ENCODE results near the gene GAB2. TPM values are rescaled to one million over a fixed set of nuclear protein-coding genes. Genes with fewer than 3 reads are reported as not detected.

GAB2 gene
- total and polyA plus RNA-seq, 2 donors (not counting 1 experiment from before 2014, with no cell fraction given), result 5.8 to 85.9 TPM

GRCh38 chr11:78379039-78379670 lies 38.5 kb downstream of the GAB2 start:
- no peak overlapping the region for H3K27ac Mint-ChIP-seq
- H3K9me3 Mint-ChIP-seq (ENCODE audit: insufficient read depth), result peaks cover 2% of the 10 kb centered on the region
- H3K27ac ChIP-seq (ENCODE audit: low read length in 2 of 2), result no peak overlapping the region
- H4K20me1 ChIP-seq (ENCODE audit: control insufficient read depth, insufficient read depth, low read length, poor library complexity, severe bottlenecking), result no peaks in the 10 kb centered on the region
- no peaks in the 10 kb centered on the region for H3K27me3 Mint-ChIP-seq
- peak overlapping the region; percentile 10 for H3K4me2 ChIP-seq (replicated peaks; ENCODE audit: low read depth, low read length, poor library complexity, severe bottlenecking)
- H2AFZ ChIP-seq (ENCODE audit: insufficient read depth, low read depth, low read length, poor library complexity, severe bottlenecking), result no peak overlapping the region
- H3K27me3 ChIP-seq (replicated peaks in 1 of 4; ENCODE audit: control extremely low read depth in 1 of 4, control insufficient read depth in 3 of 4, insufficient read depth in 4 of 4, low read length in 3 of 4), result no peaks in the 10 kb centered on the region
- H3K4me3 Mint-ChIP-seq, result no peak overlapping the region
- peaks cover 57% of the 10 kb centered on the region for H3K79me2 ChIP-seq (ENCODE audit: control insufficient read depth, insufficient read depth, low read length)
- no peaks in the 10 kb centered on the region for H3K36me3 ChIP-seq (replicated peaks in 1 of 2; ENCODE audit: control extremely low read depth in 1 of 2, control insufficient read depth in 1 of 2, extremely low read depth in 1 of 2, insufficient read depth in 2 of 2, low read length in 1 of 2)
- TF ChIP-seq CTCF (IDR thresholded peaks at IDR 0.05) (no peak), EZH2 (IDR thresholded peaks at IDR 0.05; ENCODE audit: borderline replicate concordance, insufficient read depth, low read depth, low read length, poor library complexity, severe bottlenecking) (no peak)
- WGBS (ENCODE audit: insufficient coverage), result 100% methylated on average over 1 of the region's 3 CpGs
- ChIA-PET CTCF (interaction anchor here (1.0 to 1.3 kb wide), 2 partner anchors 12 to 185 kb away, joined by 3 read pairs; no protein-coding TSS in a partner anchor), POLR2A (no interaction called here)
- DNase-seq, result peak; percentile 22
- no peak for ATAC-seq (ENCODE audit: low read depth)
- peaks cover 7 to 11% of the 10 kb centered on the region in 2 donors for H3K4me1 ChIP-seq (ENCODE audit: control insufficient read depth in 2 of 2, insufficient read depth in 2 of 2, low read length in 2 of 2)
- peaks cover 38% of the 10 kb centered on the region for H3K4me1 Mint-ChIP-seq
- intact Hi-C loops (cut with micrococcal nuclease), result no loop called here
- H3K9me3 ChIP-seq (ENCODE audit: control extremely low read depth in 1 of 3, control insufficient read depth in 2 of 3, insufficient read depth in 1 of 3, low read length in 2 of 3), result peaks cover 0 to 12% (median 4%) of the 10 kb centered on the region in 3 donors
- H3K4me3 ChIP-seq (ENCODE audit: control extremely low read depth in 1 of 5, extremely low read depth in 1 of 5, insufficient read depth in 1 of 5, low read depth in 2 of 5, low read length in 4 of 5), result no peak overlapping the region
- H3K9ac ChIP-seq (ENCODE audit: low read length), result no peak overlapping the region

GRCh38 chr11:78377625-78378418 lies 39.8 kb downstream of the GAB2 start:
- ChIA-PET POLR2A (no interaction called here), CTCF (interaction anchor here (1.1 kb wide), 1 partner anchor 40 kb away, joined by 3 read pairs; the partner anchor contains the start of gene GAB2)
- Histone ChIP-seq H3K4me3 (ENCODE audit: control extremely low read depth in 1 of 5, extremely low read depth in 1 of 5, insufficient read depth in 1 of 5, low read depth in 2 of 5, low read length in 4 of 5) (no peak overlapping the region), H3K36me3 (replicated peaks in 1 of 2; ENCODE audit: control extremely low read depth in 1 of 2, control insufficient read depth in 1 of 2, extremely low read depth in 1 of 2, insufficient read depth in 2 of 2, low read length in 1 of 2) (no peaks in the 10 kb centered on the region), H3K79me2 (ENCODE audit: control insufficient read depth, insufficient read depth, low read length) (peaks cover 62% of the 10 kb centered on the region), H3K27ac (ENCODE audit: low read length in 2 of 2) (no peak overlapping the region), H4K20me1 (ENCODE audit: control insufficient read depth, insufficient read depth, low read length, poor library complexity, severe bottlenecking) (no peaks in the 10 kb centered on the region), H3K4me2 (replicated peaks; ENCODE audit: low read depth, low read length, poor library complexity, severe bottlenecking) (no peak overlapping the region), H3K9ac (ENCODE audit: low read length) (no peak overlapping the region), H3K4me1 (ENCODE audit: control insufficient read depth in 2 of 2, insufficient read depth in 2 of 2, low read length in 2 of 2) (peaks cover 7 to 11% of the 10 kb centered on the region in 2 donors), H2AFZ (ENCODE audit: insufficient read depth, low read depth, low read length, poor library complexity, severe bottlenecking) (no peak overlapping the region), H3K27me3 (replicated peaks in 1 of 4; ENCODE audit: control extremely low read depth in 1 of 4, control insufficient read depth in 3 of 4, insufficient read depth in 4 of 4, low read length in 3 of 4) (no peaks in the 10 kb centered on the region), H3K9me3 (ENCODE audit: control extremely low read depth in 1 of 3, control insufficient read depth in 2 of 3, insufficient read depth in 1 of 3, low read length in 2 of 3) (peaks cover 0 to 6% (median 4%) of the 10 kb centered on the region in 3 donors)
- TF ChIP-seq EZH2 (IDR thresholded peaks at IDR 0.05; ENCODE audit: borderline replicate concordance, insufficient read depth, low read depth, low read length, poor library complexity, severe bottlenecking) (no peak), CTCF (IDR thresholded peaks at IDR 0.05) (no peak)
- Mint-ChIP-seq H3K9me3 (ENCODE audit: insufficient read depth) (peaks cover 2% of the 10 kb centered on the region), H3K27me3 (no peaks in the 10 kb centered on the region), H3K4me3 (no peak overlapping the region), H3K27ac (no peak overlapping the region), H3K4me1 (peaks cover 42% of the 10 kb centered on the region)
- no peak for DNase-seq
- no peak for ATAC-seq (ENCODE audit: low read depth)
- 93% methylated on average over 3 of the region's 9 CpGs for WGBS (ENCODE audit: insufficient coverage)
- intact Hi-C loops (cut with micrococcal nuclease), result no loop called here
